ENCODE measurements around the gene SPINK5. TPM values are rescaled to one million over a fixed set of nuclear protein-coding genes. Genes with fewer than 3 reads are reported as not detected.

SPINK5 gene
- total RNA-seq, 1 donor from 2014 or later: 235 TPM

GRCh38 chr5:148156609-148157008 lies 92.8 kb downstream of the SPINK5 start:
- H3K36me3 ChIP-seq: no peaks in the 10 kb centered on the region
- no peaks in the 10 kb centered on the region for H3K9me3 ChIP-seq
- H3K27me3 ChIP-seq: no peaks in the 10 kb centered on the region
- intact Hi-C loops (cut with DNase I): no loop called here
- H3K4me1 ChIP-seq: no peaks in the 10 kb centered on the region
- H3K4me3 ChIP-seq: no peak overlapping the region
- TF ChIP-seq, protein P1, sequence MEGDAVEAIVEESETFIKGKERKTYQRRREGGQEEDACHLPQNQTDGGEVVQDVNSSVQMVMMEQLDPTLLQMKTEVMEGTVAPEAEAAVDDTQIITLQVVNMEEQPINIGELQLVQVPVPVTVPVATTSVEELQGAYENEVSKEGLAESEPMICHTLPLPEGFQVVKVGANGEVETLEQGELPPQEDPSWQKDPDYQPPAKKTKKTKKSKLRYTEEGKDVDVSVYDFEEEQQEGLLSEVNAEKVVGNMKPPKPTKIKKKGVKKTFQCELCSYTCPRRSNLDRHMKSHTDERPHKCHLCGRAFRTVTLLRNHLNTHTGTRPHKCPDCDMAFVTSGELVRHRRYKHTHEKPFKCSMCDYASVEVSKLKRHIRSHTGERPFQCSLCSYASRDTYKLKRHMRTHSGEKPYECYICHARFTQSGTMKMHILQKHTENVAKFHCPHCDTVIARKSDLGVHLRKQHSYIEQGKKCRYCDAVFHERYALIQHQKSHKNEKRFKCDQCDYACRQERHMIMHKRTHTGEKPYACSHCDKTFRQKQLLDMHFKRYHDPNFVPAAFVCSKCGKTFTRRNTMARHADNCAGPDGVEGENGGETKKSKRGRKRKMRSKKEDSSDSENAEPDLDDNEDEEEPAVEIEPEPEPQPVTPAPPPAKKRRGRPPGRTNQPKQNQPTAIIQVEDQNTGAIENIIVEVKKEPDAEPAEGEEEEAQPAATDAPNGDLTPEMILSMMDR (IDR thresholded peaks at IDR 0.05): no peak
- no peak for TF ChIP-seq POLR2AphosphoS5 (IDR thresholded peaks at IDR 0.05; ENCODE audit: insufficient read depth in 1 of 2, low read depth in 1 of 2)
- TF ChIP-seq POLR2A (IDR thresholded peaks at IDR 0.05): no peak
- no peak for DNase-seq (ENCODE audit: extremely low spot score in 2 of 2)
- no peak overlapping the region for H3K27ac ChIP-seq

DNA sequence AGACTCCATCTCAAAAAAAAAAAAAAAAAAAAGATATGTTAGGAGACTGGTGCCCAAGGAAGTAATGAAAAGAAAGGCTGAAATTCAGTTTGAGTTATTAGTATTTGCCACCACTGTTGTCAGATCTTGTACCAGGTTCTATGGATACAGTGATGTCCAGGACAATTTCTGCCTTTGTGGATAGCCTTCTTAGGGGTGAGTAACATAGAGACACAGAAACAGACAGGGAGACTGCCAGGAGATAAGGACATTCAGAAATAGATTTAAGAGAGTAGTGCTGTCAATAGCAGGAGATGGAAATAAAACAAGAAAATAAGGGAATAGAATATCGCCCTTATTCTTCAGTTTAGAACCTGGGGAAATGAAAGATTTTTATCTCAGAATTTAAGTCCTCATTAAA lies 98.3 kb downstream of the SPINK5 start:
- Histone ChIP-seq H3K36me3 (no peaks in the 10 kb centered on the region), H3K27ac (no peak overlapping the region), H3K9me3 (no peaks in the 10 kb centered on the region), H3K4me1 (no peaks in the 10 kb centered on the region), H3K4me3 (no peak overlapping the region), H3K27me3 (no peaks in the 10 kb centered on the region)
- TF ChIP-seq POLR2AphosphoS5 (IDR thresholded peaks at IDR 0.05; ENCODE audit: insufficient read depth in 1 of 2, low read depth in 1 of 2) (no peak), POLR2A (IDR thresholded peaks at IDR 0.05) (no peak)
- TF ChIP-seq, protein P1 (IDR thresholded peaks at IDR 0.05): no peak
- no peak for DNase-seq (ENCODE audit: extremely low spot score in 2 of 2)
- intact Hi-C loops (cut with DNase I): no loop called here

DNA sequence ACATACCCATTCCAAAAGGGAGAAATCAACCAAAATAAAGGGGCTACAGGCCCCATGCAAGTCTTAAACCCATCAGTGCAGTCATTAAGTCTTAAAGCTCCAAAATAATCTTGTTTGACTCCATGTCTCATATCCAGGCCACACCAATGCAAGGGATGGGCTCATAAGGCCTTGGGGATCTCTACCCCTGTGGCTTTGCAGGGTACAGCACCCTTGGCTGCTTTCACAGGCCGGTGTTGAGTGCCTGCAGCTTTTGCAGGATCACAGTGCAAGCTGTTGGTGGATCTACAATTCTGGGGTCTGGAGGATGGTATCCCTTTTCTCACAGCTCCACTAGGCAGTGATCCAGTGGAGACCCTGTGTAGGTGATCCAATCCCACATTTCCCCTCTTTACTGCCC lies 99.6 kb downstream of the SPINK5 start:
- Histone ChIP-seq H3K27ac (no peak overlapping the region), H3K9me3 (no peaks in the 10 kb centered on the region), H3K36me3 (no peaks in the 10 kb centered on the region), H3K4me3 (no peak overlapping the region), H3K27me3 (no peaks in the 10 kb centered on the region), H3K4me1 (no peaks in the 10 kb centered on the region)
- intact Hi-C loops (cut with DNase I): no loop called here
- TF ChIP-seq POLR2A (IDR thresholded peaks at IDR 0.05): no peak
- TF ChIP-seq, protein P1 (IDR thresholded peaks at IDR 0.05): no peak
- TF ChIP-seq POLR2AphosphoS5 (IDR thresholded peaks at IDR 0.05; ENCODE audit: insufficient read depth in 1 of 2, low read depth in 1 of 2): no peak
- no peak for DNase-seq (ENCODE audit: extremely low spot score in 2 of 2)

DNA sequence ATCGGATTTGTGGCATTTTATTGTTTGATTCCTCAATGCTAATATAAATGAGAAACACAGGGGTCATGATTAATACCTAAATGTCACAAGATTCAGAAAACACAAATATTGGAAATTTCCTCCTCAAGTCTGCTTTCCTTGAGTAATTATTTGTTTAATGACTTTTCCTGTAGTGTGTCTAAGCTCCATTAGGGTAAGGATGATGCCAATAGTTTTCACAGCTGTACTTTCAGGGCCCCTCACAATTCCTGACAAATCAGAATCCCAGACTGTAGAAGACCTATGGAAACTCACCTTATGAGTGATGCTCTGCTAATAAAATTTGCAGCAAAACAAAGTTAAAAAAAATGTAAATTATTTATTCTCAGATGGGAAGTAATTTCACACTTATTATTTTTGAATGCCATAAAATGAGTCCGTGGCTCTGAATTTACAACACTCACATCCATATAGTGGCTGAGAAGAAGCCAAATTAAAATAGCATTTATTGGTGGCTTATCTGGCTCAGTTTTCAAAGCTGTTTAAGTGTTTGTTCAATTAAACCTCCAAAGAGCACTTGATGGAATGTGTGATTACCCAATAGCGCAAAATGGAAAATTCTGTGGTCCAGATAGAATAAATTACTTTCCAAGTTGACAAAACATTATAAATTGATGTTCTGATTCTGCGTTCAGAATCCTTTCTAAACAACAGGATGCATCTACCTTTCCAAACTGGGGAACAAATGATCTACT lies 102.9 kb downstream of the SPINK5 start:
- H3K4me1 ChIP-seq: no peaks in the 10 kb centered on the region
- no peak overlapping the region for H3K27ac ChIP-seq
- no peak overlapping the region for H3K4me3 ChIP-seq
- no peak for DNase-seq (ENCODE audit: extremely low spot score in 2 of 2)
- intact Hi-C loops (cut with DNase I): no loop called here
- no peaks in the 10 kb centered on the region for H3K9me3 ChIP-seq
- TF ChIP-seq, protein P1 (IDR thresholded peaks at IDR 0.05): no peak
- TF ChIP-seq POLR2A (IDR thresholded peaks at IDR 0.05) (no peak), POLR2AphosphoS5 (IDR thresholded peaks at IDR 0.05; ENCODE audit: insufficient read depth in 1 of 2, low read depth in 1 of 2) (no peak)
- no peaks in the 10 kb centered on the region for H3K36me3 ChIP-seq
- H3K27me3 ChIP-seq: no peaks in the 10 kb centered on the region

DNA sequence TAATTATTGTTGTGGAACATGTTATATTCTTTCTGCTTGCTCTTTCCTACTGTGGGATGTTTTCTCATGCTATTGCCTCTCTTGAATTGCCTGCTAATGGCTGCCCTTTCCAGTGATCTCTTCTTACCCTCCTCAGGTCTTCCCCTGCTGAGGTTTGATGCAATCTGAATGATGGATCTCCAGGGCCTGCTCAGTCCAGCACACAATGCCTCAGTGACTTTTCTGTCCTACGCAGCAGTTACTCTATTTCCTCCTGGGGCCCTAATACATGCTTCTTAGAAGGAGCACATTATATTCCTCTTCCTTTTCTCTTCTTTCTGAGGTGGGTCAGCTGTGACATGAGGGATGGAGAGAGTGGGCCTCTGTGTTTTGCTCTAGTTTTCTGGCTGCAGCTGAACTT lies 104.5 kb downstream of the SPINK5 start, which contains the start of gene SPINK14:
Gene SPINK14 (plus strand): TSS at position 301 of the 400 bp plus-strand sequence. CDS start 1,187 bp downstream, outside the sequence.
- no peaks in the 10 kb centered on the region for H3K4me1 ChIP-seq
- no peak within 1 kb of the TSS for H3K4me3 ChIP-seq
- no peaks in the 10 kb centered on the region for H3K27me3 ChIP-seq
- H3K36me3 ChIP-seq: no peaks in the 10 kb centered on the region
- intact Hi-C loops (cut with DNase I): no loop called here
- no peak for TF ChIP-seq POLR2A (IDR thresholded peaks at IDR 0.05)
- TF ChIP-seq POLR2AphosphoS5 (IDR thresholded peaks at IDR 0.05; ENCODE audit: insufficient read depth in 1 of 2, low read depth in 1 of 2): no peak
- TF ChIP-seq, protein P1 (IDR thresholded peaks at IDR 0.05): no peak
- H3K27ac ChIP-seq: no peak within 1 kb of the TSS
- DNase-seq (ENCODE audit: extremely low spot score in 2 of 2): no peak
- no peaks in the 10 kb centered on the region for H3K9me3 ChIP-seq
